DOHH2 (cell line): ENCODE results near the gene INTS2.

ENCODE experiments used
- EZH2phosphoT487 ChIP-seq: fragments of 200-600 bp; sonication (generic); IDR thresholded peaks from 2 replicates; pipeline ENCODE4 v1.6.1; 2017; ENCODE audit warnings: borderline replicate concordance, mild to moderate bottlenecking, antibody characterized with exemption, low read length, moderate library complexity, mixed read lengths
- TF ChIP-seq, protein P1 (sequence below): fragments of 200-600 bp; sonication (generic); IDR thresholded peaks from one replicate; pipeline ENCODE4 v1.5.1; 2014; ENCODE audit warnings: antibody characterized with exemption, mild to moderate bottlenecking, low read depth, low read length; ENCODE audit not compliant: poor library complexity, severe bottlenecking

- TF ChIP-seq, protein P1, sequence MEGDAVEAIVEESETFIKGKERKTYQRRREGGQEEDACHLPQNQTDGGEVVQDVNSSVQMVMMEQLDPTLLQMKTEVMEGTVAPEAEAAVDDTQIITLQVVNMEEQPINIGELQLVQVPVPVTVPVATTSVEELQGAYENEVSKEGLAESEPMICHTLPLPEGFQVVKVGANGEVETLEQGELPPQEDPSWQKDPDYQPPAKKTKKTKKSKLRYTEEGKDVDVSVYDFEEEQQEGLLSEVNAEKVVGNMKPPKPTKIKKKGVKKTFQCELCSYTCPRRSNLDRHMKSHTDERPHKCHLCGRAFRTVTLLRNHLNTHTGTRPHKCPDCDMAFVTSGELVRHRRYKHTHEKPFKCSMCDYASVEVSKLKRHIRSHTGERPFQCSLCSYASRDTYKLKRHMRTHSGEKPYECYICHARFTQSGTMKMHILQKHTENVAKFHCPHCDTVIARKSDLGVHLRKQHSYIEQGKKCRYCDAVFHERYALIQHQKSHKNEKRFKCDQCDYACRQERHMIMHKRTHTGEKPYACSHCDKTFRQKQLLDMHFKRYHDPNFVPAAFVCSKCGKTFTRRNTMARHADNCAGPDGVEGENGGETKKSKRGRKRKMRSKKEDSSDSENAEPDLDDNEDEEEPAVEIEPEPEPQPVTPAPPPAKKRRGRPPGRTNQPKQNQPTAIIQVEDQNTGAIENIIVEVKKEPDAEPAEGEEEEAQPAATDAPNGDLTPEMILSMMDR: no peak
- no peak for TF ChIP-seq EZH2phosphoT487
These were observed 109.6 kb downstream of the INTS2 start for GRCh38 chr17:61818225-61818624.
